CD4-positive, CD25-positive, alpha-beta regulatory T cell (primary cell): ENCODE results near the gene RSPH4A. TPM values are rescaled to one million over a fixed set of nuclear protein-coding genes. Genes with fewer than 3 reads are reported as not detected.
"Not testable (repeated sequence)": the region's sequence is repeated elsewhere in the genome, so short reads cannot be mapped to it uniquely, and the experiment has no call there.

Experiments used
- ATAC-seq, 2 donors: fragments of 150-1000 bp; cut with Tn5 transposase; one replicate each; pipeline ENCODE4 v1.10.0; 2021; ENCODE audit warnings: low read depth in 2 of 2, moderate number of reproducible peaks in 2 of 2, moderate library complexity in 1 of 2
- DNase-seq, 3 donors: peaks; one replicate each; pipeline versions ENCODE4 v3.0.0 to v3.0.0-alpha.2; 2012 to 2022; ENCODE audit warnings: mixed read lengths in 1 of 3
- H3K27ac ChIP-seq: one replicate; pipeline ENCODE4 v1.7.0; 2013; ENCODE audit warnings: mild to moderate bottlenecking, low read length; ENCODE audit not compliant: insufficient read depth, poor library complexity, severe bottlenecking
- H3K27me3 ChIP-seq: one replicate; pipeline ENCODE4 v1.7.0; 2013; ENCODE audit warnings: low read length; ENCODE audit not compliant: control insufficient read depth, insufficient read depth
- H3K36me3 ChIP-seq: one replicate; pipeline ENCODE4 v1.7.0; 2013; ENCODE audit warnings: mild to moderate bottlenecking, low read length, moderate library complexity; ENCODE audit not compliant: control insufficient read depth, insufficient read depth
- H3K4me1 ChIP-seq: 2 replicates; pipeline ENCODE4 v1.7.0; 2013; ENCODE audit warnings: mild to moderate bottlenecking, low read length; ENCODE audit not compliant: insufficient read depth, control insufficient read depth, poor library complexity, severe bottlenecking
- H3K4me3 ChIP-seq: one replicate; pipeline ENCODE4 v1.7.0; 2013; ENCODE audit warnings: low read depth, mild to moderate bottlenecking, low read length, moderate library complexity
- H3K9me3 ChIP-seq, 2 experiments: 1 replicate in 1 of 2; 2 replicates in 1 of 2; pipeline ENCODE4 v1.7.0; 2013; ENCODE audit warnings: low read length in 2 of 2, mild to moderate bottlenecking in 1 of 2, moderate library complexity in 1 of 2; ENCODE audit not compliant: control insufficient read depth in 2 of 2
- H3K27ac Mint-ChIP-seq, 3 donors: one replicate each; pipeline ENCODE4 v1.8.0; 2020 to 2022; ENCODE audit warnings: mild to moderate bottlenecking in 3 of 3, mixed read lengths in 3 of 3, moderate library complexity in 2 of 3
- H3K27me3 Mint-ChIP-seq: one replicate; pipeline ENCODE4 v1.8.0; 2022; ENCODE audit warnings: mild to moderate bottlenecking, mixed read lengths
- H3K36me3 Mint-ChIP-seq: one replicate; pipeline ENCODE4 v1.8.0; 2020; ENCODE audit warnings: mixed read lengths
- H3K4me1 Mint-ChIP-seq, 4 donors: one replicate each; pipeline ENCODE4 v1.8.0; 2020 to 2022; ENCODE audit warnings: mixed read lengths in 4 of 4, mild to moderate bottlenecking in 1 of 4
- H3K4me3 Mint-ChIP-seq, 4 donors: one replicate each; pipeline ENCODE4 v1.8.0; 2020 to 2022; ENCODE audit warnings: mild to moderate bottlenecking in 4 of 4, mixed read lengths in 4 of 4, moderate library complexity in 3 of 4
- H3K9me3 Mint-ChIP-seq, 7 donors: one replicate each; pipeline ENCODE4 v1.8.0; 2020 to 2022; ENCODE audit warnings: mixed read lengths in 7 of 7, mild to moderate bottlenecking in 3 of 7, moderate library complexity in 2 of 7
- polyA plus RNA-seq, 4 donors: library from polyadenylated mRNA; unstranded; fragments of 300-500 nt; fragmentation: Illumina TruSeq; gene quantifications; one replicate each; pipeline ENCODE4 v1.2.3, GENCODE V29; 2021
- total RNA-seq: library from RNA; stranded (reverse); gene quantifications from one replicate; pipeline ENCODE4 v1.2.3, GENCODE V29; 2022

RSPH4A gene
- total and polyA plus RNA-seq, 5 donors from 2014 or later: 0.08 to 0.52 TPM; not detected in 3

DNA sequence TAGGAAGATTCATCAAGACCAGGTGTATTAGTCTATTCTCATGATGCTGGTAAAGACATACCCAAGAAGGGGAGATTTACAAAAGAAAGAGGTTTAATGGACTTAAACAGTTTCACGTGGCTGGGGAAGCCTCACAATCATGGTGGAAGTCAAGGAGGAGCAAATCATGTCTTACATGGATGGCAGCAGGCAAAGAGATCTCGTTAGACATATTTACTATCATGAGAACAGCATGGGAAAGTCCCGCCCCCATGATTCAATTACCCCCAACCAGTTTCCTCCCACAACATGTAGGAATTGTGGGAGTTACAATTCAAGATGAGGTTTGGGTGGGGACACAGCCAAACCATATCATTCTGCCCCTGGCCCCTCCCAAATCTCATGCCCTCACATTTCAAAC lies 12.4 kb upstream of the RSPH4A start:
- Mint-ChIP-seq H3K9me3 (peaks cover 0 to 17% (median 4%) of the 10 kb centered on the region in 7 donors), H3K36me3 (peaks cover 28% of the 10 kb centered on the region)
- H3K4me1 ChIP-seq, H3K9me3 ChIP-seq, H3K4me1 Mint-ChIP-seq, H3K27ac Mint-ChIP-seq, H3K27ac ChIP-seq, ATAC-seq, H3K4me3 ChIP-seq, H3K27me3 ChIP-seq, H3K27me3 Mint-ChIP-seq, DNase-seq, H3K4me3 Mint-ChIP-seq, H3K36me3 ChIP-seq: not testable (repeated sequence)

- Mint-ChIP-seq H3K36me3 (peaks cover 19% of the 10 kb centered on the region), H3K9me3 (peaks cover 0 to 17% (median 4%) of the 10 kb centered on the region in 7 donors)
- not testable (repeated sequence) for H3K27me3 Mint-ChIP-seq, H3K4me3 Mint-ChIP-seq, H3K36me3 ChIP-seq, DNase-seq, H3K4me3 ChIP-seq, H3K27ac Mint-ChIP-seq, H3K27me3 ChIP-seq, H3K9me3 ChIP-seq, ATAC-seq, H3K27ac ChIP-seq, H3K4me1 Mint-ChIP-seq, H3K4me1 ChIP-seq
Observed at GRCh38 chr6:116604868-116605267, 11.4 kb upstream of the RSPH4A start.

DNA sequence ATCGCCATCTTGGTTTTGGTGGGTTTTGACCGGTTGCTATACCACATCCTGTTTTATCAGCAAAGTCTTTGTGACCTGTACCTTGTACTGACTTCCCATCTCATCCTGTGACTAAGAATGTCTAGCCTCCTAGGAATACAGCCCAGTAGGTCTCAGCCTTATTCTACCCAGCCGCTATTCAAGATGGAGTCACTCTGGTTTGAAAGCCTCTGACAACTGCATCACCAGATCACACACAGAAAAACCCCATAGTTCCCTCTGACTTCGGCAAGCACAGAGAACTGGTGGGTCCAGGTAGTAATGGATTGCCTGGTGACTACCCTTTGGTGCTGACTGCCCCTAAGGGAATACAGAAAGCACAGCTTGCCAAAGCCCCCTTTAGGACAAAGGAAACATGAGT lies 10.3 kb upstream of the RSPH4A start:
- no peaks in the 10 kb centered on the region for H3K4me1 ChIP-seq

GRCh38 chr6:116611056-116611455 lies 5.2 kb upstream of the RSPH4A start:
- Histone ChIP-seq H3K36me3 (no peaks in the 10 kb centered on the region), H3K27ac (no peak overlapping the region), H3K9me3 (no peaks in the 10 kb centered on the region), H3K4me3 (no peak overlapping the region), H3K27me3 (peaks cover 6% of the 10 kb centered on the region), H3K4me1 (peaks cover 3% of the 10 kb centered on the region)
- H3K27ac Mint-ChIP-seq: no peak overlapping the region
- peaks cover 0 to 4% (median 2%) of the 10 kb centered on the region in 4 donors for H3K4me1 Mint-ChIP-seq
- H3K27me3 Mint-ChIP-seq: peaks cover 14% of the 10 kb centered on the region
- peaks cover 0 to 4% (median 0%) of the 10 kb centered on the region in 7 donors for H3K9me3 Mint-ChIP-seq
- peaks cover 7% of the 10 kb centered on the region for H3K36me3 Mint-ChIP-seq
- no peak for DNase-seq
- no peak for ATAC-seq
- H3K4me3 Mint-ChIP-seq: no peak overlapping the region

More for the DNA sequence above, 10.3 kb upstream of the RSPH4A start:
- no peaks in the 10 kb centered on the region for H3K9me3 ChIP-seq
- no peak overlapping the region for H3K27ac ChIP-seq
- Mint-ChIP-seq H3K9me3 (peaks cover 0 to 17% (median 4%) of the 10 kb centered on the region in 7 donors), H3K36me3 (peaks cover 16% of the 10 kb centered on the region), H3K4me1 (no peaks in the 10 kb centered on the region), H3K27ac (no peak overlapping the region), H3K27me3 (peaks cover 6% of the 10 kb centered on the region), H3K4me3 (no peak overlapping the region)
- DNase-seq (no peak), ATAC-seq (no peak)
- H3K27me3 ChIP-seq: peaks cover 1% of the 10 kb centered on the region
- no peak overlapping the region for H3K4me3 ChIP-seq
- H3K36me3 ChIP-seq: no peaks in the 10 kb centered on the region

DNA sequence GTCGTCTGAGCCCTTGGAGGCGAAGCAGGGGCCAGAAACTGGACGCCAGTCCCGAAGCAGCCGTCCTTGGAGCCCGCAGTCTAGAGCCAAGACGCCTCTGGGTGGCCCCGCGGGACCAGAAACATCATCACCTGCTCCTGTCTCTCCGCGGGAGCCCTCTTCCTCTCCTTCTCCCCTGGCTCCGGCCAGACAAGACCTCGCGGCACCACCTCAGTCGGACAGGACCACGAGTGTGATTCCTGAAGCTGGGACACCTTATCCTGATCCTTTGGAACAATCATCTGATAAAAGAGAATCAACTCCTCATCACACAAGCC lies 416 bp downstream of the RSPH4A start:
- peak overlapping the region in 2 of 3 donors; percentile 49 to 55 for H3K27ac Mint-ChIP-seq
- peaks cover 0 to 3% (median 0%) of the 10 kb centered on the region in 7 donors for H3K9me3 Mint-ChIP-seq

GRCh38 chr6:116624036-116624805 lies 7.9 kb downstream of the RSPH4A start:
- Histone ChIP-seq H3K4me3 (no peak overlapping the region), H3K27me3 (peaks cover 4% of the 10 kb centered on the region), H3K9me3 (no peaks in the 10 kb centered on the region), H3K4me1 (no peaks in the 10 kb centered on the region), H3K27ac (no peak overlapping the region), H3K36me3 (no peaks in the 10 kb centered on the region)
- Mint-ChIP-seq H3K4me3 (no peak overlapping the region), H3K27ac (no peak overlapping the region), H3K9me3 (no peaks in the 10 kb centered on the region), H3K4me1 (peaks cover 0 to 5% (median 0%) of the 10 kb centered on the region in 4 donors), H3K36me3 (no peaks in the 10 kb centered on the region), H3K27me3 (peaks cover 5% of the 10 kb centered on the region)
- DNase-seq (no peak), ATAC-seq (no peak)

More for the DNA sequence above, 416 bp downstream of the RSPH4A start:
- DNase-seq (peak in 1 of 3 donors; percentile 9), ATAC-seq (peak; percentile 32 to 54)
- peak overlapping the region; percentile 55 to 86 (median 78) for H3K4me3 Mint-ChIP-seq
- no peak overlapping the region for H3K27ac ChIP-seq
- H3K4me1 ChIP-seq: peaks cover 13% of the 10 kb centered on the region
- peaks cover 0 to 18% (median 11%) of the 10 kb centered on the region in 4 donors for H3K4me1 Mint-ChIP-seq
- H3K36me3 ChIP-seq: no peaks in the 10 kb centered on the region
- peaks cover 11% of the 10 kb centered on the region for H3K27me3 Mint-ChIP-seq
- H3K36me3 Mint-ChIP-seq: no peaks in the 10 kb centered on the region
- peaks cover 2% of the 10 kb centered on the region for H3K27me3 ChIP-seq
- no peaks in the 10 kb centered on the region for H3K9me3 ChIP-seq
- peak overlapping the region; percentile 74 for H3K4me3 ChIP-seq

- no peak for DNase-seq
- Mint-ChIP-seq H3K9me3 (no peaks in the 10 kb centered on the region), H3K4me1 (peaks cover 0 to 5% (median 0%) of the 10 kb centered on the region in 4 donors), H3K27me3 (peaks cover 5% of the 10 kb centered on the region), H3K4me3 (no peak overlapping the region), H3K36me3 (no peaks in the 10 kb centered on the region), H3K27ac (no peak overlapping the region)
- Histone ChIP-seq H3K4me3 (no peak overlapping the region), H3K27ac (no peak overlapping the region), H3K36me3 (no peaks in the 10 kb centered on the region), H3K4me1 (no peaks in the 10 kb centered on the region), H3K27me3 (peaks cover 4% of the 10 kb centered on the region), H3K9me3 (no peaks in the 10 kb centered on the region)
- ATAC-seq: no peak
Observed at GRCh38 chr6:116625872-116626271, 9.6 kb downstream of the RSPH4A start.

DNA sequence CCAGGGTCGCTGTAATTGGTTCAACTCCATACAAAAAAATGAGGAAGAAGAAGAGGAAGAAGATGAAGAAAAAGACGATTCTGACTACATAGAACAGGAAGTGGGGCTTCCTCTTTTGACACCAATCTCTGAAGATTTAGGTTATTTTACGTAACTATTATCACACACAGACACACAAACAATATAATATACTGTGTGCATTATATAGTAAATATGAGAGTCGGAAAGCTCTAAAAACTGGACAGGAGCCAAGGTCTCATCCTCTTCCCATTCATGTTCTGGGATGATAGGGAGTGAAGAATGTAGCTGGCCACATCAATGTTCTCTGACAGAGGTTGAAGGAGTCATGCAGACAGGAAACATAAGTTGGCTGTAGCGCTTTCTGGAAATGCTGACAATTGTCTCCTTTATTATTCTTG lies 13.3 kb downstream of the RSPH4A start:
- H3K4me1 Mint-ChIP-seq: peaks cover 0 to 4% (median 0%) of the 10 kb centered on the region in 4 donors
- H3K27me3 Mint-ChIP-seq: no peaks in the 10 kb centered on the region
- no peak overlapping the region for H3K4me3 Mint-ChIP-seq
- Histone ChIP-seq H3K9me3 (no peaks in the 10 kb centered on the region), H3K4me1 (no peaks in the 10 kb centered on the region), H3K27me3 (no peaks in the 10 kb centered on the region), H3K27ac (no peak overlapping the region), H3K4me3 (no peak overlapping the region), H3K36me3 (peaks cover 4% of the 10 kb centered on the region)
- no peak overlapping the region for H3K27ac Mint-ChIP-seq
- no peak for DNase-seq
- no peaks in the 10 kb centered on the region for H3K9me3 Mint-ChIP-seq
- no peak for ATAC-seq
- H3K36me3 Mint-ChIP-seq: peaks cover 11% of the 10 kb centered on the region
